ENCODE results near the gene MARCO. TPM values are rescaled to one million over a fixed set of nuclear protein-coding genes. Genes with fewer than 3 reads are reported as not detected.

The MARCO gene
- total and polyA plus RNA-seq, 2 experiments from 2014 or later: not detected

DNA sequence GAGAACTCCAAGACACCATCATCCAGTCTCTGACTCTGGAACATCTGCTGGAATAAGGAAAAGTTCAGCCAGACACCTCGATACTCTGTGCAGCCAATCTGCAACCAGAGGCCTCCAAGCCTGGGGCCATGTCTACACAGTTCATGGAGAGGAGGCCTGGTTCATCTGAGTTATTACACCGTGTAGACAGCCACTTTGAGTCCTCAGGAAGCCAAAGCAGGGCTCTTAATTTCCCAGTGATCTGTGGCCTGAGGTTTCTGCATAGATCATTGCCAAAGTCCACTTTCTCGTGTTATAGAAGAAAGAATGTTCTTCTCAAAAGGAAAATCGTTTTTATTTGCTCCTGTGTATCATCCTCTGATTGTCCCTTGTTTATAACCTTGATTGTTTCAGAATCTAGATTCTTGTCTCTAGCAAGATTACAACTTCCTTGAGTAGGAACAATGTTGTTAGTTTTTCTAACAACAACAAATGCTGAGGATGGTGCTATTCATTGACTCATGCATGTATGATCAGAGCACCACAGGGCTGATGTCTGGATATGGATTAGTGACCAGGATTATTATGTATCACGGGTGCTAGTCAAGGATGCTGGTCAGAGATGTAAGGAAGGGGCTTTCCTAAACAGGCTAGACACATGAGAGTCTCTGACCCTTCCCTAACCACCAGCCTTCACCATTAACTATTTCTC lies 30.7 kb upstream of the MARCO start:
- Histone ChIP-seq H3K9me2 (ENCODE audit: insufficient read depth) (no peaks in the 10 kb centered on the region), H3K4me3 (no peak overlapping the region), H2AFZ (no peak overlapping the region), H3K79me2 (replicated peaks; ENCODE audit: insufficient read depth) (no peaks in the 10 kb centered on the region), H3K27ac (ENCODE audit: low read depth) (no peak overlapping the region), H3K4me1 (ENCODE audit: insufficient read depth) (no peaks in the 10 kb centered on the region), H3K4me2 (no peak overlapping the region), H3F3A (replicated peaks; ENCODE audit: low read depth) (no peaks in the 10 kb centered on the region), H3K36me3 (ENCODE audit: insufficient read depth) (no peaks in the 10 kb centered on the region), H4K20me1 (replicated peaks; ENCODE audit: insufficient read depth) (no peaks in the 10 kb centered on the region), H3K27me3 (ENCODE audit: insufficient read depth) (no peaks in the 10 kb centered on the region)
- Mint-ChIP-seq H3K27me3 (ENCODE audit: insufficient read depth, low read depth, poor library complexity) (no peaks in the 10 kb centered on the region), H3K4me3 (no peak overlapping the region), H3K4me1 (no peaks in the 10 kb centered on the region), H3K36me3 (ENCODE audit: low read depth) (no peaks in the 10 kb centered on the region), H3K27ac (no peak overlapping the region), H3K9me3 (no peaks in the 10 kb centered on the region)
- TF ChIP-seq NANOG (IDR thresholded peaks at IDR 0.05; ENCODE audit: borderline replicate concordance): no peak
- no peak for TF ChIP-seq JUNB (IDR thresholded peaks at IDR 0.05; ENCODE audit: unreplicated experiment)
- TF ChIP-seq, protein P1, sequence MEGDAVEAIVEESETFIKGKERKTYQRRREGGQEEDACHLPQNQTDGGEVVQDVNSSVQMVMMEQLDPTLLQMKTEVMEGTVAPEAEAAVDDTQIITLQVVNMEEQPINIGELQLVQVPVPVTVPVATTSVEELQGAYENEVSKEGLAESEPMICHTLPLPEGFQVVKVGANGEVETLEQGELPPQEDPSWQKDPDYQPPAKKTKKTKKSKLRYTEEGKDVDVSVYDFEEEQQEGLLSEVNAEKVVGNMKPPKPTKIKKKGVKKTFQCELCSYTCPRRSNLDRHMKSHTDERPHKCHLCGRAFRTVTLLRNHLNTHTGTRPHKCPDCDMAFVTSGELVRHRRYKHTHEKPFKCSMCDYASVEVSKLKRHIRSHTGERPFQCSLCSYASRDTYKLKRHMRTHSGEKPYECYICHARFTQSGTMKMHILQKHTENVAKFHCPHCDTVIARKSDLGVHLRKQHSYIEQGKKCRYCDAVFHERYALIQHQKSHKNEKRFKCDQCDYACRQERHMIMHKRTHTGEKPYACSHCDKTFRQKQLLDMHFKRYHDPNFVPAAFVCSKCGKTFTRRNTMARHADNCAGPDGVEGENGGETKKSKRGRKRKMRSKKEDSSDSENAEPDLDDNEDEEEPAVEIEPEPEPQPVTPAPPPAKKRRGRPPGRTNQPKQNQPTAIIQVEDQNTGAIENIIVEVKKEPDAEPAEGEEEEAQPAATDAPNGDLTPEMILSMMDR (conservative IDR thresholded peaks at IDR 0.05; ENCODE audit: low read depth in 2 of 2): no peak
- TF ChIP-seq, protein P2, sequence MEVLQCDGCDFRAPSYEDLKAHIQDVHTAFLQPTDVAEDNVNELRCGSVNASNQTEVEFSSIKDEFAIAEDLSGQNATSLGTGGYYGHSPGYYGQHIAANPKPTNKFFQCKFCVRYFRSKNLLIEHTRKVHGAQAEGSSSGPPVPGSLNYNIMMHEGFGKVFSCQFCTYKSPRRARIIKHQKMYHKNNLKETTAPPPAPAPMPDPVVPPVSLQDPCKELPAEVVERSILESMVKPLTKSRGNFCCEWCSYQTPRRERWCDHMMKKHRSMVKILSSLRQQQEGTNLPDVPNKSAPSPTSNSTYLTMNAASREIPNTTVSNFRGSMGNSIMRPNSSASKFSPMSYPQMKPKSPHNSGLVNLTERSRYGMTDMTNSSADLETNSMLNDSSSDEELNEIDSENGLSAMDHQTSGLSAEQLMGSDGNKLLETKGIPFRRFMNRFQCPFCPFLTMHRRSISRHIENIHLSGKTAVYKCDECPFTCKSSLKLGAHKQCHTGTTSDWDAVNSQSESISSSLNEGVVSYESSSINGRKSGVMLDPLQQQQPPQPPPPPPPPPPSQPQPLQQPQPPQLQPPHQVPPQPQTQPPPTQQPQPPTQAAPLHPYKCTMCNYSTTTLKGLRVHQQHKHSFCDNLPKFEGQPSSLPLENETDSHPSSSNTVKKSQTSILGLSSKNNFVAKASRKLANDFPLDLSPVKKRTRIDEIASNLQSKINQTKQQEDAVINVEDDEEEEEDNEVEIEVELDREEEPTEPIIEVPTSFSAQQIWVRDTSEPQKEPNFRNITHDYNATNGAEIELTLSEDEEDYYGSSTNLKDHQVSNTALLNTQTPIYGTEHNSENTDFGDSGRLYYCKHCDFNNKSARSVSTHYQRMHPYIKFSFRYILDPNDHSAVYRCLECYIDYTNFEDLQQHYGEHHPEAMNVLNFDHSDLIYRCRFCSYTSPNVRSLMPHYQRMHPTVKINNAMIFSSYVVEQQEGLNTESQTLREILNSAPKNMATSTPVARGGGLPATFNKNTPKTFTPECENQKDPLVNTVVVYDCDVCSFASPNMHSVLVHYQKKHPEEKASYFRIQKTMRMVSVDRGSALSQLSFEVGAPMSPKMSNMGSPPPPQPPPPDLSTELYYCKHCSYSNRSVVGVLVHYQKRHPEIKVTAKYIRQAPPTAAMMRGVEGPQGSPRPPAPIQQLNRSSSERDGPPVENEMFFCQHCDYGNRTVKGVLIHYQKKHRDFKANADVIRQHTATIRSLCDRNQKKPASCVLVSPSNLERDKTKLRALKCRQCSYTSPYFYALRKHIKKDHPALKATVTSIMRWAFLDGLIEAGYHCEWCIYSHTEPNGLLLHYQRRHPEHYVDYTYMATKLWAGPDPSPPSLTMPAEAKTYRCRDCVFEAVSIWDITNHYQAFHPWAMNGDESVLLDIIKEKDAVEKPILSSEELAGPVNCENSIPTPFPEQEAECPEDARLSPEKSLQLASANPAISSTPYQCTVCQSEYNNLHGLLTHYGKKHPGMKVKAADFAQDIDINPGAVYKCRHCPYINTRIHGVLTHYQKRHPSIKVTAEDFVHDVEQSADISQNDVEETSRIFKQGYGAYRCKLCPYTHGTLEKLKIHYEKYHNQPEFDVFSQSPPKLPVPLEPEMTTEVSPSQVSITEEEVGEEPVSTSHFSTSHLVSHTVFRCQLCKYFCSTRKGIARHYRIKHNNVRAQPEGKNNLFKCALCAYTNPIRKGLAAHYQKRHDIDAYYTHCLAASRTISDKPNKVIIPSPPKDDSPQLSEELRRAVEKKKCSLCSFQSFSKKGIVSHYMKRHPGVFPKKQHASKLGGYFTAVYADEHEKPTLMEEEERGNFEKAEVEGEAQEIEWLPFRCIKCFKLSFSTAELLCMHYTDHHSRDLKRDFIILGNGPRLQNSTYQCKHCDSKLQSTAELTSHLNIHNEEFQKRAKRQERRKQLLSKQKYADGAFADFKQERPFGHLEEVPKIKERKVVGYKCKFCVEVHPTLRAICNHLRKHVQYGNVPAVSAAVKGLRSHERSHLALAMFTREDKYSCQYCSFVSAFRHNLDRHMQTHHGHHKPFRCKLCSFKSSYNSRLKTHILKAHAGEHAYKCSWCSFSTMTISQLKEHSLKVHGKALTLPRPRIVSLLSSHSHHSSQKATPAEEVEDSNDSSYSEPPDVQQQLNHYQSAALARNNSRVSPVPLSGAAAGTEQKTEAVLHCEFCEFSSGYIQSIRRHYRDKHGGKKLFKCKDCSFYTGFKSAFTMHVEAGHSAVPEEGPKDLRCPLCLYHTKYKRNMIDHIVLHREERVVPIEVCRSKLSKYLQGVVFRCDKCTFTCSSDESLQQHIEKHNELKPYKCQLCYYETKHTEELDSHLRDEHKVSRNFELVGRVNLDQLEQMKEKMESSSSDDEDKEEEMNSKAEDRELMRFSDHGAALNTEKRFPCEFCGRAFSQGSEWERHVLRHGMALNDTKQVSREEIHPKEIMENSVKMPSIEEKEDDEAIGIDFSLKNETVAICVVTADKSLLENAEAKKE (CRISPR knock-in tag; IDR thresholded peaks at IDR 0.05): no peak
- TF ChIP-seq ZNF331 (CRISPR knock-in tag; IDR thresholded peaks at IDR 0.05; ENCODE audit: low read depth): no peak
- TF ChIP-seq EZH2 (IDR thresholded peaks at IDR 0.05; ENCODE audit: low read depth, unreplicated experiment): no peak
- TF ChIP-seq, protein P3, sequence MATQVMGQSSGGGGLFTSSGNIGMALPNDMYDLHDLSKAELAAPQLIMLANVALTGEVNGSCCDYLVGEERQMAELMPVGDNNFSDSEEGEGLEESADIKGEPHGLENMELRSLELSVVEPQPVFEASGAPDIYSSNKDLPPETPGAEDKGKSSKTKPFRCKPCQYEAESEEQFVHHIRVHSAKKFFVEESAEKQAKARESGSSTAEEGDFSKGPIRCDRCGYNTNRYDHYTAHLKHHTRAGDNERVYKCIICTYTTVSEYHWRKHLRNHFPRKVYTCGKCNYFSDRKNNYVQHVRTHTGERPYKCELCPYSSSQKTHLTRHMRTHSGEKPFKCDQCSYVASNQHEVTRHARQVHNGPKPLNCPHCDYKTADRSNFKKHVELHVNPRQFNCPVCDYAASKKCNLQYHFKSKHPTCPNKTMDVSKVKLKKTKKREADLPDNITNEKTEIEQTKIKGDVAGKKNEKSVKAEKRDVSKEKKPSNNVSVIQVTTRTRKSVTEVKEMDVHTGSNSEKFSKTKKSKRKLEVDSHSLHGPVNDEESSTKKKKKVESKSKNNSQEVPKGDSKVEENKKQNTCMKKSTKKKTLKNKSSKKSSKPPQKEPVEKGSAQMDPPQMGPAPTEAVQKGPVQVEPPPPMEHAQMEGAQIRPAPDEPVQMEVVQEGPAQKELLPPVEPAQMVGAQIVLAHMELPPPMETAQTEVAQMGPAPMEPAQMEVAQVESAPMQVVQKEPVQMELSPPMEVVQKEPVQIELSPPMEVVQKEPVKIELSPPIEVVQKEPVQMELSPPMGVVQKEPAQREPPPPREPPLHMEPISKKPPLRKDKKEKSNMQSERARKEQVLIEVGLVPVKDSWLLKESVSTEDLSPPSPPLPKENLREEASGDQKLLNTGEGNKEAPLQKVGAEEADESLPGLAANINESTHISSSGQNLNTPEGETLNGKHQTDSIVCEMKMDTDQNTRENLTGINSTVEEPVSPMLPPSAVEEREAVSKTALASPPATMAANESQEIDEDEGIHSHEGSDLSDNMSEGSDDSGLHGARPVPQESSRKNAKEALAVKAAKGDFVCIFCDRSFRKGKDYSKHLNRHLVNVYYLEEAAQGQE (IDR thresholded peaks at IDR 0.05; ENCODE audit: unreplicated experiment): no peak
- no peak for TF ChIP-seq POLR2AphosphoS5 (IDR thresholded peaks at IDR 0.05; ENCODE audit: low read depth)
- no peak for TF ChIP-seq EZH2phosphoT487 (IDR thresholded peaks at IDR 0.05; ENCODE audit: unreplicated experiment)
- no peak for TF ChIP-seq STAT1 (IDR thresholded peaks at IDR 0.05; ENCODE audit: unreplicated experiment)
- TF ChIP-seq ZNF114 (CRISPR knock-in tag; IDR thresholded peaks at IDR 0.05): no peak
- DNase-seq (ENCODE audit: low spot score): no peak
- ATAC-seq: no peak
